HepG2 (cell line): ENCODE results near the gene LDB2. TPM values are rescaled to one million over a fixed set of nuclear protein-coding genes. Genes with fewer than 3 reads are reported as not detected.

Source experiments
- ATAC-seq: fragments of 200-7000 bp; cut with Tn5 transposase; 3 replicates; pipeline ENCODE4 v1.9.1; 2020; ENCODE audit warnings: mild to moderate bottlenecking, moderate library complexity
- BruUV-seq: library from RNA; stranded (reverse); fragments of 400-500 nt; replicated peaks from 2 replicates; lab custom pipeline; 2021; lab: Mats Ljungman, UMichigan
- CTCF ChIA-PET: fragments of 300-600 bp; formaldehyde crosslinking; extraction: SDS; loops from one replicate; lab custom pipeline; 2021; ENCODE audit warnings: low total read pairs, inconsistent platforms, low intra/inter-chr PET ratio; lab: Yijun Ruan, JAX
- POLR2A ChIA-PET: fragments of 350-600 bp; sonication (Branson Sonifier 250); formaldehyde crosslinking; loops from one replicate; lab custom pipeline; 2020; ENCODE audit warnings: antibody characterized with exemption, inconsistent platforms; lab: Yijun Ruan, JAX
- DNase-seq: peaks from one replicate; pipeline ENCODE4 v3.0.0-alpha.2; 2015; ENCODE audit warnings: low spot score
- FAIRE-seq: peaks from 3 replicates; lab custom pipeline; 2011; peaks lifted over from hg19 to GRCh38; lab: Jason Lieb, UNC
- H2AFZ ChIP-seq: one replicate; pipeline ENCODE4 v1.6.1; 2011; ENCODE audit warnings: low read length, inconsistent platforms
- H3K27ac ChIP-seq: fragments of 300-600 bp; 3 replicates; pipeline ENCODE4 v1.8.0; 2011; ENCODE audit warnings: mixed run types, mild to moderate bottlenecking, mixed read lengths, low read length, inconsistent platforms; ENCODE audit not compliant: insufficient read depth; ENCODE audit errors: extremely low read length
- H3K27me3 ChIP-seq, 2 experiments: fragments of 200-600 bp in 1 of 2; 2 replicates in 1 of 2; 3 replicates in 1 of 2; pipeline versions ENCODE4 v1.6.0 to v1.8.0; 2011; ENCODE audit warnings: low read length in 2 of 2, mild to moderate bottlenecking in 2 of 2, moderate library complexity in 2 of 2, inconsistent platforms in 1 of 2; ENCODE audit not compliant: insufficient read depth in 2 of 2, control insufficient read depth in 1 of 2
- H3K36me3 ChIP-seq, 2 experiments: fragments of 200-600 bp in 1 of 2; replicated peaks in 1 of 2; 2 replicates in 1 of 2; 3 replicates in 1 of 2; pipeline versions ENCODE4 v1.5.1 to v1.8.0; 2011; ENCODE audit warnings: low read length in 2 of 2, inconsistent platforms in 1 of 2; ENCODE audit not compliant: insufficient read depth in 2 of 2, control insufficient read depth in 1 of 2
- H3K4me1 ChIP-seq: 2 replicates; pipeline ENCODE4 v1.5.1; 2012; ENCODE audit warnings: low read length, inconsistent platforms; ENCODE audit not compliant: insufficient read depth
- H3K4me2 ChIP-seq: 2 replicates; pipeline ENCODE4 v1.6.0; 2011; ENCODE audit warnings: low read depth, low read length, inconsistent platforms
- H3K4me3 ChIP-seq, 3 experiments: fragments of 200-600 bp in 1 of 3; sonication (generic), shearing (Covaris generic) in 1 of 3; replicated peaks in 1 of 3; 2 replicates each; pipeline ENCODE4 v1.5.1; 2011 to 2016; ENCODE audit warnings: low read length in 3 of 3, inconsistent platforms in 2 of 3, low read depth in 2 of 3, mild to moderate bottlenecking in 2 of 3, control low read depth in 1 of 3, mixed read lengths in 1 of 3; ENCODE audit not compliant: insufficient read depth in 1 of 3
- H3K79me2 ChIP-seq: one replicate; pipeline ENCODE4 v1.6.1; 2011; ENCODE audit warnings: low read length, inconsistent platforms; ENCODE audit not compliant: insufficient read depth
- H3K9ac ChIP-seq: 2 replicates; pipeline ENCODE4 v1.6.0; 2011; ENCODE audit warnings: mild to moderate bottlenecking, low read depth, low read length, inconsistent platforms; ENCODE audit not compliant: insufficient read depth
- H3K9me3 ChIP-seq: 2 replicates; pipeline ENCODE4 v1.5.1; 2012; ENCODE audit warnings: mild to moderate bottlenecking, low read length
- H4K20me1 ChIP-seq: 2 replicates; pipeline ENCODE4 v1.6.0; 2011; ENCODE audit warnings: inconsistent platforms, mild to moderate bottlenecking, low read length, moderate library complexity; ENCODE audit not compliant: insufficient read depth
- ATF2 ChIP-seq: sonication (generic); formaldehyde crosslinking; IDR thresholded peaks from 2 replicates; pipeline ENCODE4 v1.4.0; 2020; ENCODE audit warnings: missing genetic modification reagents
- DNMT1 ChIP-seq: sonication (generic); formaldehyde crosslinking; IDR thresholded peaks from 2 replicates; pipeline ENCODE4 v1.5.1; 2020; ENCODE audit warnings: mild to moderate bottlenecking, missing genetic modification reagents
- HNRNPH1 ChIP-seq: fragments of 200-400 bp; formaldehyde crosslinking; optimal IDR thresholded peaks from 2 replicates; pipeline ENCODE3; 2017; ENCODE audit warnings: mild to moderate bottlenecking, low read depth, low read length
- NCOR1 ChIP-seq: fragments of 200-600 bp; sonication (generic); IDR thresholded peaks from 2 replicates; pipeline ENCODE4 v1.7.0; 2017; ENCODE audit warnings: antibody characterized with exemption, low read length, borderline replicate concordance
- NFE2L1 ChIP-seq: sonication (generic); formaldehyde crosslinking; IDR thresholded peaks from 2 replicates; pipeline ENCODE4 v1.4.0; 2020; ENCODE audit warnings: missing genetic modification reagents, mild to moderate bottlenecking, borderline replicate concordance
- NFYC ChIP-seq: IDR thresholded peaks from 2 replicates; pipeline ENCODE4 v1.6.1; 2016; ENCODE audit warnings: missing genetic modification reagents, missing compliant biosample characterization
- SP2 ChIP-seq: sonication (generic); formaldehyde crosslinking; IDR thresholded peaks from 2 replicates; pipeline ENCODE4 v1.5.1; 2020; ENCODE audit warnings: mild to moderate bottlenecking, missing genetic modification reagents
- U2AF1 ChIP-seq: fragments of 200-400 bp; formaldehyde crosslinking; optimal IDR thresholded peaks from 2 replicates; pipeline ENCODE3; 2017; ENCODE audit warnings: mild to moderate bottlenecking, low read depth, low read length
- ZFP36 ChIP-seq: fragments of 150-350 bp; IDR thresholded peaks from 2 replicates; pipeline ENCODE4 v1.6.1; 2018; ENCODE audit warnings: borderline replicate concordance, low read length, low read depth; ENCODE audit not compliant: partially characterized antibody
- ZNF138 ChIP-seq: sonication (generic); formaldehyde crosslinking; IDR thresholded peaks from 2 replicates; pipeline ENCODE4 v1.5.0; 2020; ENCODE audit warnings: mild to moderate bottlenecking, low read depth, missing genetic modification reagents
- ZNF260 ChIP-seq: sonication (generic); formaldehyde crosslinking; IDR thresholded peaks from 2 replicates; pipeline ENCODE4 v1.4.0; 2020; ENCODE audit warnings: missing genetic modification reagents, low read depth, mild to moderate bottlenecking, borderline replicate concordance
- ZNF33B ChIP-seq: sonication (generic); formaldehyde crosslinking; IDR thresholded peaks from 2 replicates; pipeline ENCODE4 v1.5.1; 2020; ENCODE audit warnings: mild to moderate bottlenecking, missing genetic modification reagents
- ZNF564 ChIP-seq: sonication (generic); formaldehyde crosslinking; IDR thresholded peaks from 2 replicates; pipeline ENCODE4 v1.8.1; 2023; ENCODE audit warnings: mild to moderate bottlenecking, missing genetic modification reagents
- ZNF761 ChIP-seq: sonication (generic); formaldehyde crosslinking; conservative IDR thresholded peaks from 2 replicates; pipeline ENCODE4 v1.4.0; 2020; ENCODE audit warnings: mild to moderate bottlenecking, missing genetic modification reagents
- WGBS: methylation state at CpG from one replicate; pipeline ENCODE4 v1.1.6; 2017; ENCODE audit warnings: low lambda C conversion rate; 5-methylcytosine and 5-hydroxymethylcytosine counted together
- in situ Hi-C: cut with HindIII; loops from 2 replicates; pipeline ENCODE4 v1.10.0; 2017; ENCODE audit warnings: low pct_unique_long_range_greater_than_20kb; ENCODE audit not compliant: extremely low pct_ligation_motif_present
- intact Hi-C: fragments of 100-400 bp; cut with micrococcal nuclease; formaldehyde crosslinking; loops from one replicate; pipeline ENCODE4 v1.10.0; 2022; ENCODE audit not compliant: unreplicated experiment
- polyA plus RNA-seq, 8 experiments: library from polyadenylated mRNA; depleted of rRNA in 3 of 8; stranded (reverse) in 7 of 8; unstranded in 1 of 8; fragments of >200 nt; fragmentation: Illumina TruSeq in 4 of 8; extraction: Trizol in 4 of 8; gene quantifications; 2 replicates each; pipeline versions ENCODE4 v1.2.1 to v1.2.3, GENCODE V29; 2011 to 2016; ENCODE audit warnings: low read depth in 4 of 8, missing spikeins in 1 of 8, mixed read lengths in 1 of 8; ENCODE audit not compliant: insufficient read depth in 1 of 8
- total RNA-seq, 5 experiments: library from RNA; depleted of rRNA; stranded (reverse); fragments of >200 nt; fragmentation: Illumina TruSeq; extraction: Trizol; gene quantifications; 2 replicates each; pipeline ENCODE4 v1.2.3, GENCODE V29; 2016; ENCODE audit warnings: low read depth in 1 of 5

The LDB2 gene
- total and polyA plus RNA-seq, 2 of the 13 experiments (the other 11 are each of a cell fraction or from before 2014, with no cell fraction given): not detected

- TF ChIP-seq ZNF33B (CRISPR knock-in tag) (no peak), ZNF564 (CRISPR knock-in tag) (no peak), ATF2 (CRISPR knock-in tag) (no peak), NFYC (CRISPR knock-in tag) (no peak), NCOR1 (no peak), DNMT1 (CRISPR knock-in tag) (no peak), SP2 (CRISPR knock-in tag) (no peak), ZNF138 (CRISPR knock-in tag) (no peak)
These were observed 325.2 kb downstream of the LDB2 start (continued) for GRCh38 chr4:16573206-16573605.

GRCh38 chr4:16572631-16573030 lies 325.8 kb downstream of the LDB2 start:
- no peak for TF ChIP-seq ZFP36
- TF ChIP-seq NFE2L1 (CRISPR knock-in tag): no peak
- no peak for TF ChIP-seq HNRNPH1
- no peak for TF ChIP-seq U2AF1
- TF ChIP-seq ZNF260: no peak
- TF ChIP-seq ZNF761 (CRISPR knock-in tag): no peak
- no peaks in the 10 kb centered on the region for H3K79me2 ChIP-seq
- BruUV-seq: no TSS peak
- no peak for FAIRE-seq
- H3K27ac ChIP-seq: no peak overlapping the region
- ChIA-PET POLR2A (no interaction called here), CTCF (no interaction called here)
- no peaks in the 10 kb centered on the region for H3K36me3 ChIP-seq
- H4K20me1 ChIP-seq: no peaks in the 10 kb centered on the region
- no peaks in the 10 kb centered on the region for H3K4me1 ChIP-seq
- 6% methylated on average over 4 of the region's 4 CpGs for WGBS
- DNase-seq: no peak
- no peaks in the 10 kb centered on the region for H3K9me3 ChIP-seq
- intact Hi-C loops (no loop called here), in situ Hi-C loops (no loop called here)
- H3K4me3 ChIP-seq: no peak overlapping the region
- H2AFZ ChIP-seq: no peak overlapping the region
- no peaks in the 10 kb centered on the region for H3K27me3 ChIP-seq
- no peak for ATAC-seq
- no peak overlapping the region for H3K9ac ChIP-seq
- no peak overlapping the region for H3K4me2 ChIP-seq
